HG03064 (cell line): Measurements from ENCODE around the gene CDH13.

Source experiments
- ATAC-seq: cut with Tn5 transposase; IDR thresholded peaks from one replicate; pipeline ENCODE4 v1.9.1; 2021; ENCODE audit warnings: low read depth; ENCODE audit not compliant: unreplicated experiment

Gene CDH13

DNA sequence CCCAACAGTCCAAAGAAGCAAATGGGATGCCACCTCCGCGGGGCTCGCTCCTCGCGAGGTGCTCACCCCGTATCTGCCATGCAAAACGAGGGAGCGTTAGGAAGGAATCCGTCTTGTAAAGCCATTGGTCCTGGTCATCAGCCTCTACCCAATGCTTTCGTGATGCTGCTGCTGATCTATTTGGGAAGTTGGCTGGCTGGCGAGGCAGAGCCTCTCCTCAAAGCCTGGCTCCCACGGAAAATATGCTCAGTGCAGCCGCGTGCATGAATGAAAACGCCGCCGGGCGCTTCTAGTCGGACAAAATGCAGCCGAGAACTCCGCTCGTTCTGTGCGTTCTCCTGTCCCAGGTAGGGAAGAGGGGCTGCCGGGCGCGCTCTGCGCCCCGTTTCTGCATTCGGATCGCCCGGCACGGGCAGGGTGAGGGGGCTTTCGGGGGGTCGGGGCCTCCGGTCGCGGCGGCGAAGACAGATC lies at the start of gene CDH13:
TSS of gene CDH13 (plus strand) at position 179 of the 471 bp plus-strand sequence.
- no peak for ATAC-seq

DNA sequence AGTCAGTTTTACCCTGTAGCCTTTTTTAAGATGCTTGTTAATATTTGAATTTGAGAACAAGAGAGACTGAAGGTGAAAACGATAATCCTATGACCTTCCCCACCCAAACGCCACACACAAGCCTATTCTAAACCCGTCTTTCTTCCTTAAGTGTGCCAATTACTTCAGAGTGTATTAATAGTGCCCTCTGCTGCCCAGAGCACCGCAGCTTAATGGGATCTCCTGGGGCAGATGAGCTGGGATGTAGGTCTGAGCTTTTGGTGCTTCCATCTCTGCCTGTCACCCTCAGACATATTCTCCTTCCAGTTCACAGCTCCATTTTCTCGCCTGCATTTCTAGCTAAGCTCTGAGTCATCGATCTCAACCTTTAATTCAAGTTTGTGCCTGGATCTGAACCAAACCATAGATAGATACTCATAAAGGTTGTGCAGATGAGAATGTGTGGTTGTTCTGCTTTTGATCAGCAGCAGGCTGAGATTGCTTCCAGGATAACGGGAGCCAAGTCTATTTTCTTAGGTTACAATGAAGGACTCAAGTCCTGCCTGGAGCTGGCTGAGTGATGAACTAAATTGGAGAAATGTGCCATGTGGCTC lies 46.4 kb upstream of the CDH13 start:
- ATAC-seq: no peak

DNA sequence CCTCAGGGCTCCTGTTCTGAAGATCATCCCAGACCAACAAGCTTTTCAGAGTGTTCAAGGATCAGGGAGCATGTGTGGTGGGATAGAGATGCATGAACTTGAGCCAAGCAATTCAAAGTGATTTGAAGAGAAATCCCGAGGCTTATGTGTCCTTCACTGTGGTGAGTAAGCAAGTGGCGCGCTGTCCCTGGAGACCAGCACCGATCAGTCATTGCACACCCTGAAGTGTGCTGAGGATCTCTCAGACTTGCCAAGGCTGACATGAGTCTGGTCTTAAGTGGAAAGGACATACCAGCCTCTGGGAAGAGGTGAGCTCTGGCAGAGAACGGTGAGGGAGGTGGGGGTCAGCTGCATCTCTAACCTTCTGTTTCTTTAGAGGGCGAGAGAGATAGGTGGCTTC lies 43.8 kb upstream of the CDH13 start:
- no peak for ATAC-seq

DNA sequence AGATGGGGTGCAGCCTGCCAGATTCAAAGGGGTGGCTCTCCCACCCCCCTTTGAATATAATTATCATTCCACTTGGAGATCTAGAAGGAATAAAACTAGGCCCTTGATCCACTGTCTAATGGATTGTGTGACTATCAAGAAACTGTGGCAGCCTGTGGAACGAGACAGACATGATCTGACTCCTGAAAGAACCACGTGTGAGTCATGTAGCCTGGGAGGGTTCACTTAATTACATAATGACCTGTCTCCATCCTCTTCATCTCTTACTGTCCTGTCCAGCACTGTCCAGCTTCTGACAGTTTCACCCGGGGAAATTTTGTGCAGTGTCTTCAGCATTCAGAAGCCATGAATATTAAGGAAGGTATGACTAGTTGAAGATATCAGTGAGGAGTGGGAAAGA lies 43.3 kb upstream of the CDH13 start:
- ATAC-seq: no peak

DNA sequence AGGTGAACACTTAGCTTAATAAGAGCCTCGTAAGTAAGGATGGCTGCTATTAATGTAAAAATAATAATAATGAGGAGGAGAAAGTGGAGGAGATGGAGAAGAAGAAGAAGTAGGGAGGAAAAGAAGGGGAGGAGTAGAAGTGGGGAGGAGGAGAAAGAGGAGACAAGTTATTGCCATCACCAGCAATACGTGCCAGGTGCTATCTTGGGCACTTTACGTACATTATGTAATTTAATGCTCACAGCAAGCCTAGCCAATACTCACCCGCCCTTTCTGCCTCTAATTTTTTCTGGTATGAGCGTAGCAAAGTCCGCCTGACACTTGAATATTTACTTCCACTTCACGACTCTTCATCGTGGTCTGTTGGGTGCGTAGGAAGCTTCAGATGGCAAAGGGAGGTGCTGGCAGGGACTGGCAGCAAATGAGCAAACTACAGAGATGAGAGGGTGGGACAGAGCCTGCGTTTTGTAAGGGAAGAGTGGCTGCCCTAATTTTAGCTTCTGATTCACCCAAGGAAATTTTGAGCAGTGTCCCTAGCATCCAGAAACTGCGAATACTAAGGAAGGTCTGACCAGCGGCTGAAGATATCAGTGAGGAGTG lies 42.1 kb upstream of the CDH13 start:
- no peak for ATAC-seq

DNA sequence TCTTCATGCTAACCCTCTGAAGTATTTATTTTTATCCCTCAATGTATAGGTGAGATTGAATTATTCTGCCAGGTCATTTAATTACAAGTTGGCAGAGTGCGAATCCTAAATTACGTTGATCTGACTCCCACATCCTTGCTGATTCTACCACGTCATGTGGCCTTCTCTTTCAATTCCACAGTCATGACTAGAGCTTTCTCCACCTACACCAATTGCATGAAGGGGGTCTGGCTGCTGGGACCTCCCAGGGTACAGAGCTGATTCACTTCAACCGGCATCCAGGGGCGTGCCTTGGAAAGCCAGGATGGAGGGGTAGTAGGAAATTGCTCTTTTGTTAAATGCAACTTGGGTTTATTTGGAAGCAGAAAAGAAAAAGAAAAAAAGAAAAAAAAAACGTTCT lies 41.1 kb upstream of the CDH13 start:
- no peak for ATAC-seq

DNA sequence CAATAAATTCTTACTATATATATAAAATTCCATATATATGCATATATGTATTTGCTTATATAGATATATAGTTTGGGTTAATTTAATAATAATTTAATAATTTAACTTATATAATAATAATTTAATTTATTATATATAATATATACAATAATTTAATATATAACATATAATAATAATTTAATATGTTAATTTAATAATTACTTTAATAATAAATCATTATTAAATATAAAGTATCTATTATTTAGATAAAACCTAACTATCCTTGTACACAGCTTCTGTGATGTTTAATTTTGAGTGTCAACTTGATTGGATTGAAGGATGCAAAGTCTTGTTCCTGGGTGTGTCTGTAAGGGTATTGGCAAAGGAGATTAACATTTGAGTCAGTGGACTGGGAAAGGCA lies 40.6 kb upstream of the CDH13 start:
- no peak for ATAC-seq

DNA sequence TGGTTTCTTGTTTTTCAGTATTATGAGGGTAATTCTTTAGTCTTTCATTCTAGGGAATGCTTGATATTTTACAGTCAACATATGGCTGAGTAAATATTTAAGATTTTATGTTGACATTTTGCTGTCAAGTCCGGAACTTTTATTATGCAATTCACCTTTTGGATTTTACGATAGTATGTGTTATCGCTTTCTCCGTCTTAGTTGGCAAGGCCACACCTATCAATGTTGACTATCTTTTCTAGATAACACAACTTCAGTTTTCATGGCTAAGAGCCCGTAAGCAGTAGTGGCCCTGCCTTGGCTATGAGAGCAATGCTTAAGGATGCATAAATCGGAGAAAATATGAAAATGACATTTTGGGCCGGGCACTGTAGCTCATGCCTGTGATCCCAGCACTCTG lies 39.5 kb upstream of the CDH13 start:
- no peak for ATAC-seq

DNA sequence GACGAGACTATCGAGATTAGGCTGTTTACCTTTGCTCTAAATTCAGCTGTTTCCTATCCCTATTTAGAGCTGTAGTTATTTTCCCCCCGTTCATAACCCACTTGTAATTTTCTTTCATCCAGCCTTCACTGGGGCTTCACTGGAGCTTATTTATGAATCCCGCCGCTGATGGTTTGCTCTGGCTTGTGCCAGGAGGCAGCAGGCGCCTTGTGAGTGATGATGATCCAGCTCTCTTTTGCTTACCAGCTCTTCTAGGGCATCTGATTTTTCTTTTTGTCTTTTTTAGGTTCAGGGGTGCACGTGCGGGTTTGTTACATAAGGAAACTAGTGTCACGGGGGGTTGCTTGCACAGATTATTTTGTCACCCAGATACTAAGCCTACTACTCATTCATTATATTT lies 37.4 kb upstream of the CDH13 start:
- no peak for ATAC-seq

DNA sequence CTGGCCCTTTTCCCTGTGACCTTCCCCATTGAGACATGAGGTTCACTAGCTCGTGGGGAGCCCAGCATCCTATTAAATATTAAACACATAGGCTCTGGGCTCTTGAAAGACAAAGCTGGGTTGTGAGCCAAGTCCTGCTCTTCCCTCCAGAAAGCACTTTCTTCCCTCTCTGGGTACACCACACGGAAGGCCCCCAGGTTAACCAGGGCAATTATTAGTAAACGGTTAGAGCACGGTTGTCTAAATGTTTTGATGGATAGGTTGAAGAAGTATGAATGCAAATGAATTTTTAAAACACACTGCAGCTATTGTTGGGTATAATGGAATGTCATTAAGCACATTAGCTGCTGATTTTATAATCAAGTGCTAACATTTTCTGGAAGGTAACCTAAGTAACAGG lies 32.7 kb upstream of the CDH13 start:
- ATAC-seq: no peak

DNA sequence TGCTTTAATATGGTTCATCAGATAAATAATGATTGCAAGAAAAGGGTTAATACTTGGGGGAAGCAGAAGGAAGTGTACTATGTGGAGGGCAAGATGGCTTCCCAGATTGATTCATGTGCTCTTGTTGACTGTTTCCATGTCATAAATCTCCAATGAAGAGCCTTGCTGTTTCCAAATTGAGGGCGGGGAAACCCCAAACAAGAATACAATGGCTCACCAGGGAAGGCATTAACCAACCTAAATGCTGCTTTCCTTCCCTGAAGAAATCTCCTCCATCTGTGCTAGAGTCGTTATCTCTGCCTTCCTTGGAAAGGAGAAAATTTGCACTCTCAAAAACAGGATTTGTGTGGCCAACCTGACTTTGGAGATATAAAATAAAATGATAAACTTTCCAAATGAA lies 28.0 kb upstream of the CDH13 start:
- ATAC-seq: no peak

DNA sequence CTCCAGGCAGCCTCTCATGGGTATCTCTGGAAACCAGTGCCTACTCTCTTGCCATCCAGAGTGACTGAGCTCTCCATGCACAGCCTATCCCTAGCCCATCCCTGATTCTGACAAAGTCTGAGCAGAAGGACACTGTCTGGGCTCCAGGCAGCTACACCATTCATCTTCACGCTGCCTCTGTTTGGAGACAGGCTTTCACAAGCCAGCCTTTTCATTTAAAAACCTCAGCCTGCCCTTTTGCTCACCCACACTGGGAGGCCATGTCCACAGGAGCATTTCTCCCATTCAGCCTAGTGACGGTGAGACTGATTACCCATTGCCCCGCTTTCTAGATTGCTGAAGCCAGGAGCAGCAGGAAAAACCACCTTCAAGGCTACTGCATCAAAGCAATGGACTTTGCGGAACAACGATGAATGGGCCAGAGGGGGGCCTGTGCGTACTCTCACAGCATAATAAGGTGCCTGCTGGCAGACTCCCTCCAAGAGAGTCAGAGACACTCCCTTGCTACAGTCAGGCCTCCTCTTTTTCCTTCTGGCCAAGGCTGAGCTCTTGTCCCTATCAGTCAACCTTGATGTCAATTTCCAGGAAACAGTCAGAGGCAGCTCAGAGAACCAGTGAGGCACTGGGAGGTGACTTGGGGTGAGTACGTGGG lies 24.7 kb upstream of the CDH13 start:
- no peak for ATAC-seq

DNA sequence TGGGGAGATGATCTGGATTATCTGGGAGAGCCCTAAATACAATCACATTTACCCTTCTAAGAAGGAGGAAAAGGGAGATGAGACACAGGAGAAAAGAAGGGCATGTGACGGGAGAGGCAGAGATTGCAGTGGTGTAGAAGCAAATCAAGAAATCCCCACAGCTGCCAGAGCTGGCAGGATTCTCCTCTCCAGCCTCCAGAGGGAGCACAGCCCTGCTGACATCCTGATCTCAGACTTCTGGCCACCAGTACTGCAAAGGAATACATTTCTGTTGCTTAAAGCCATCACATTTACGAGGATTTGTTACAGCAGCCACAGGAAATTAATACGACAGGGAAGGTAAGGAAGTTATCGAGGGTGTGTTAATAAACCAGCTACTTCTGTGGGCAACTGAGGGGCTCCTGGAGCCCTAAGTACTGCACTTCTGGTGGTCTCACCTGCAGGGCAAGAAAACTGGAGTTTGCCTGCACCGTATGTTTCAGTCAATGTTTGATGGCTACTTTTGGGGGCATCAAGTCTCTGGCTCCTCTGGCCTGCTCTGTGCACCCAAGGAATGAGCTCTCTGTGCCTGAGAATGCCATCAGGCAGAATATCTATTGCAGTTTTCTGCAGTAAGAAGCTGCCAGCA lies 22.9 kb upstream of the CDH13 start:
- ATAC-seq: no peak

DNA sequence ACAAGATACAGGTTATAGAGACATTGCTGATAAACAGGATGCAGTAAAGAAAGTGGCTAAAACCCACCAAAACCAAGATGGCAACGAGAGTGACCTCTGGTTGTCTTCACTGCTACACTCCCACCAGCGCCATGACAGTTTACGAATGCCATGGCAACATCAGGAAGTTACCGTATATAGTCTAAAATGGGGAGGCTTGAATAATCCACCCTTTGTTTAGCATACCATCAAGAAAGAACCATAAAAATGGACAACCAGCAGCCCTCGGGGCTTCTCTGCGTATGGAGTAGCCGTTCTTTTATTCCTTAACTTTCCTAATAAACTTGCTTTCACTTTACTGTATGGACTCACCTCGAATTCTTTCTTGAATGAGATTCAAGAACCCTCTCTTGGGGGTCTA lies 21.7 kb upstream of the CDH13 start:
- no peak for ATAC-seq

DNA sequence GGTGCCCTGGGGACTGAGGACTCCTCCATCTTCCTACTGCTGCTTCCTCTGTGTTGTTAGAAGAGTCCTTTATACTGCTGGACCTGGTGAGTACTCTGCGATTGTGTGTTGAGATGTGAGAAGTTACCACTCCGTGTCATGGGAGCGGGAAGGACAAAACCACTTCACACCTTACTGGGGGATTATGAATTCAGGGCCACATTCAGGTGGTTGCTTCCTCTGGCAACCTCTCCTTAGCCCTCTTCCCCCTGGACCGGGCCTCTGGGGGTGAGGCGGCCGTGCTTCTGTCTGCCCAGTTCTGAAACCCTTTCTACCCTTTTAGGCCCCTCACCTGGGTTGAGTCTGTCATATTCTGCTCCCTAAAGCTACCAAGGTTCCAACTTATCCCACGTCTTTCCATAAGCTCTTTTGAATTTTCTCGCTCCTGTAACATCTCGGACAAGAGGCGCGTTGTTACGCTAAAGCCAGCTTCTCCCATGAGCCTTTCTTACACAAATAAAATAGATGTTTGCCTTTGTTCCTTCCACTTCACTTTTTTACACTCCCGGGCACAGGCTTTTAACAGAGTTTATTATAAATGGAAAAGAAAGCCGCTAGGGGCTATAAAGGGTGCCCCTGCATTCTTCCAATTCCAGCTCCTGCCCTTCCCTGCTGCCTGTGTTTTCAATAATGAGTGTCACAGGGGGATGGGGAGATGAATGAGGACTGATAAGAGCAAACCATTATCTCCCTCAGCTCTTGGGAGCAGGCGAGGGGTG lies 20.7 kb upstream of the CDH13 start:
- no peak for ATAC-seq

DNA sequence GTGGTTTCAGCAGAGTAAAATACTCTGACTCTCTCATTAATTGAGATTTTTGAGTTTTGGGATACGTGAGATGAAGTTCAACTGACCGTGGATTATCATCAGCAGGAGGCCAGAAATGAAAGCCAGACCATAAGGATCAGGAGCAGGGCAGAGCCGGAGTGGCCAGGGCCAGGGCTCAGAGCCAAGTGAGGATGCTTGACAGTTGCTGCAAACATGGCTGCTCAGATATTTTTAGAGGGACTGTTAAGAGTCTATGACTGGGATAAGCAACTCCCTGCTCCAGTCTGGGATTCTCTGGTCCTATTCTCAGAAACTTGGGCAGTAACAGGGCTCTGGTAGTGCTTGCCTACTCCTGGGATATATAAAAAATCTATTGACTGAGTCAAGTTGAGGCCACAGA lies 17.6 kb upstream of the CDH13 start:
- ATAC-seq: no peak

DNA sequence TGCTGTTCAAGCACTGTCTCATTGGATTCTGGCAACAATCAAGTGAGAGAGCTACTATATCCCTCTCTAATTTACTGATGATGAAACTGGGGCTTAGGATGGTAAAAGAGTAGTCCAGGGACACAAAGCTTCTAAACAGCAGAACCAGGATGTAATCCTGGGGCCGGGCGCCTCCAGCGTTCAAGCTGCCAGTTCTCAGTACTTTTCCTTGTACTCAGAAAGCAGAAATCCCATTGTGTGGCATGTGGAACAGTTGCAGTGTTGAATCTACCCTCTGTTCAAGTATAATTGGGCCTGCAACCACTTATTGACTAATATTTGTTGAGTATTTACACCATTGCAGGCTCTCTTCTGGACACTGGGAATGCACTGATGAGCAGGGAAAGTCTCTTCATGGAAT lies 14.5 kb upstream of the CDH13 start:
- no peak for ATAC-seq

DNA sequence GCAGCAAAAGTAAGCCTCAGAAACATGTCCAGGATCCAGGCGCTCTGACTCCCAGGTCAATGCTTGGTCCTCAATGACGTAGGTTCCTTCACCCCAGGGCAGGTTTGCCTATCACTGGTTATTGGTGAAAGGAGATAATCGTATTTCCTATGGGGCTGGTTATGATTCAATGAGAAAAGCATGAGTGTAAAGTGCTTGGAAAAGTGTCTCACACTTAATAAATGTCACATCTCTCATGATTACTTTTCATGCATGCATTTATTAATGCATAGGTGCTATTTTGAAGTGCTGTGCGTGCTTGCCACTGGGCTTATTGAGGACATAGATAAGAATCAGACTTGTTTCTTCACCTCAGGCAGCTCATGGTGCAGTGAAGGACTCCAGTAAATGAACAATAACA lies 10.4 kb upstream of the CDH13 start:
- ATAC-seq: no peak

DNA sequence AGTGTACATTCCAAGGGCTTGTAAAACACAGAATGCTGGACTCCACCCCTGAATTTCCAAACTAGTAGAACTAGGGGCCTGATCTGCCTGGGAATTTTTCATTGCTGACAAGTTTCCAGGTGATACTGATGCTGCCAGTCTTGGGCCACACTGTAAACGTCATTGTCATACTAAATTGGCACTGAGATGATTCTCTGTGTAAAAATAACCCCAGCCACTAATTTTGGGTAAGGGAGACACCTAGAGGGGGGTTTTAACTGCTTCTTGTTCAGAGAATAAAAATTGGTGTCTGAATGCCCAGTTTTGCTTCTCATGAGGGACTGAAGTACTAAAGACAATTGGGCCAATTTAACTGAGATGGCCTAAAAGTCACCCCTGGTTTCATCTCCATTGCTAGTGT lies 5.0 kb upstream of the CDH13 start:
- ATAC-seq: no peak

DNA sequence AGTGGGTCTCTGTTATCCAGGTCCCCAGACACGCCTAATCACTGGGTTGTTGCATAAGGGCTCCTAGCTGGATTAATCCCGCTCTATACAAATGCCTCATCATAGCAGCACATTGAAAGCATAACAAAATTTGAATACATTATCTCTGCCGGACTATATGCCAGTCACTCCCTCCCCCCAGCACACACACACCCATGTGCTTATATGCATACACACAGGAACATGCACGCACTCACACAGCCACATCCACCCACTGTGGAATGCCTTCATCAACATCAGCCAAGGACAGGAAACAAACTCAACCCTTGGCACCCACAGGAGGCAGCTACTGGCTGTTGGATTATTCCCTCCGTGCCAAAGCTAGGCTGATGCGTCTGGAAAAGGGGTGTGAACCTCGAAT lies 3.5 kb upstream of the CDH13 start:
- no peak for ATAC-seq
